Ramos (cell line): ENCODE measurements around the gene ORC3.
"Not testable (repeated sequence)": the region's sequence is repeated elsewhere in the genome, so short reads cannot be mapped to it uniquely, and the experiment has no call there.

Experiments used
- in situ Hi-C: fragments of 300-500 bp; cut with MboI; formaldehyde crosslinking; loops from one replicate; pipeline ENCODE4 v1.14.3; 2022; ENCODE audit warnings: low sequenced_read_pairs; ENCODE audit not compliant: unreplicated experiment

Gene ORC3

GRCh38 chr6:87590417-87590880 is 514 bp downstream of the ORC3 start:
- in situ Hi-C loops = no loop called here

GRCh38 chr6:87590990-87591389 is 1.1 kb downstream of the ORC3 start:
- in situ Hi-C loops = no loop called here

- in situ Hi-C loops = no loop called here
These were observed 10.6 kb downstream of the ORC3 start for GRCh38 chr6:87600576-87600975.

GRCh38 chr6:87606199-87606598 is 16.3 kb downstream of the ORC3 start:
- in situ Hi-C loops = no loop called here

- in situ Hi-C loops = no loop called here
These were observed 18.9 kb downstream of the ORC3 start for GRCh38 chr6:87608802-87609201.

GRCh38 chr6:87613018-87613417 is 23.1 kb downstream of the ORC3 start:
- in situ Hi-C loops = not testable (repeated sequence)

- in situ Hi-C loops = no loop called here
These were observed 27.5 kb downstream of the ORC3 start for GRCh38 chr6:87617405-87617804.

- in situ Hi-C loops = no loop called here
These were observed 28.6 kb downstream of the ORC3 start for GRCh38 chr6:87618531-87618930.

- in situ Hi-C loops = no loop called here
These were observed 33.3 kb downstream of the ORC3 start for GRCh38 chr6:87623248-87623647.

- in situ Hi-C loops = no loop called here
These were observed 38.5 kb downstream of the ORC3 start for GRCh38 chr6:87628424-87628823.

GRCh38 chr6:87628881-87629280 is 38.9 kb downstream of the ORC3 start:
- in situ Hi-C loops = no loop called here

GRCh38 chr6:87630746-87631145 is 40.8 kb downstream of the ORC3 start:
- in situ Hi-C loops = no loop called here

- in situ Hi-C loops = no loop called here
These were observed 43.9 kb downstream of the ORC3 start for GRCh38 chr6:87633851-87634250.

GRCh38 chr6:87636315-87636714 is 46.4 kb downstream of the ORC3 start:
- in situ Hi-C loops = no loop called here

GRCh38 chr6:87637106-87637505 is 47.2 kb downstream of the ORC3 start:
- in situ Hi-C loops = no loop called here

GRCh38 chr6:87639373-87639772 is 49.4 kb downstream of the ORC3 start:
- in situ Hi-C loops = no loop called here

GRCh38 chr6:87641065-87641692 is 51.2 kb downstream of the ORC3 start:
- in situ Hi-C loops = no loop called here

GRCh38 chr6:87645080-87645479 is 55.1 kb downstream of the ORC3 start:
- in situ Hi-C loops = no loop called here

- in situ Hi-C loops = no loop called here
These were observed 63.4 kb downstream of the ORC3 start for GRCh38 chr6:87653074-87653962.

- in situ Hi-C loops = no loop called here
These were observed 64.2 kb downstream of the ORC3 start for GRCh38 chr6:87654122-87654521.

GRCh38 chr6:87654875-87655454 is 65.0 kb downstream of the ORC3 start:
- in situ Hi-C loops = no loop called here
